ENCODE data around the gene GEMIN5. TPM values are rescaled to one million over a fixed set of nuclear protein-coding genes. Genes with fewer than 3 reads are reported as not detected.

Gene GEMIN5
- total and polyA plus RNA-seq, 2 of the 8 experiments (the other 6 are each of a cell fraction or from before 2014, with no cell fraction given): 12.8 to 47.0 TPM

DNA sequence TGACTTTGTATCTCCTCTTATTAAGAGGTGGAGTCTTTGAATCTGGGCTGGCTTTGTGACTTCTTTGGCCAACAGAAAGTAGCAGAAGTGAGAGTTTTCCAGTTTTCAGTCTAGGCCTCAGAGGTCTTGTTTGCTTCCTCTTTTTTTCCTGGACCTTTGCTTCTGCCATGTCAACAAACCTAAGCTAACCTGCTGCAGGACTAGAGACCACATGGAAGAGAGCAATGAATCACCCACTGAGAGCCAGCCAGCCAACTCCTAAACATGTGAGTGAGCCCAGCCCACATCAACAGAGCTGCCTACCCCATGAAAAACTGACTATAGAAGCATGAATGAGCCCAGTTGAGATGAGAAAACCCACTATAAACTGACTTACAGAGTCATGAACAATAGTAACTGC, 32.7 kb upstream of the GEMIN5 start:
- Histone ChIP-seq H3K4ac (replicated peaks; ENCODE audit: insufficient read length, low read depth, low read length) (no peak overlapping the region), H3K56ac (replicated peaks; ENCODE audit: insufficient read length, low read depth, low read length) (no peak overlapping the region), H2BK20ac (ENCODE audit: low read length) (no peak overlapping the region), H3K4me2 (ENCODE audit: insufficient read depth in 1 of 2, low read depth in 2 of 2, low read length in 2 of 2) (no peak overlapping the region), H2BK12ac (ENCODE audit: low read depth, low read length) (no peak overlapping the region), H4K91ac (replicated peaks; ENCODE audit: insufficient read length, low read length) (no peak overlapping the region), H3K9me3 (ENCODE audit: insufficient read depth in 2 of 2, low read depth in 1 of 2, low read length in 1 of 2) (no peaks in the 10 kb centered on the region), H3K4me1 (replicated peaks in 1 of 4; ENCODE audit: control insufficient read depth in 3 of 4, insufficient read depth in 4 of 4, low read length in 3 of 4) (no peaks in the 10 kb centered on the region), H2AK5ac (ENCODE audit: low read depth, low read length) (no peak overlapping the region), H3K14ac (ENCODE audit: insufficient read length) (no peak overlapping the region), H3K9ac (replicated peaks in 1 of 4; ENCODE audit: extremely low read depth in 1 of 4, low read depth in 3 of 4, low read length in 3 of 4) (no peak overlapping the region), H4K8ac (ENCODE audit: extremely low read depth, insufficient read depth, low read length) (no peak overlapping the region), H3K27ac (ENCODE audit: low read depth, low read length) (no peak overlapping the region), H3K36me3 (ENCODE audit: control insufficient read depth in 2 of 4, insufficient read depth in 4 of 4, low read length in 3 of 4) (peaks cover 2 to 10% (median 3%) of the 10 kb centered on the region in 4 experiments; a peak in 4 of 8 replicates), H2BK5ac (ENCODE audit: low read depth, low read length) (no peak overlapping the region), H3K27me3 (replicated peaks in 1 of 4; ENCODE audit: control insufficient read depth in 3 of 4, extremely low read depth in 1 of 4, insufficient read depth in 3 of 4, low read length in 3 of 4) (no peaks in the 10 kb centered on the region), H2AFZ (ENCODE audit: low read length) (no peak overlapping the region), H3K23ac (ENCODE audit: insufficient read length) (no peak overlapping the region), H2BK120ac (replicated peaks; ENCODE audit: low read depth, low read length) (no peak overlapping the region), H4K20me1 (replicated peaks in 1 of 2; ENCODE audit: control insufficient read depth in 1 of 2, insufficient read depth in 2 of 2, low read length in 2 of 2) (no peaks in the 10 kb centered on the region), H2BK15ac (ENCODE audit: low read length) (no peak overlapping the region), H3K79me2 (ENCODE audit: control insufficient read depth in 1 of 2, insufficient read depth in 2 of 2, low read length in 2 of 2) (no peaks in the 10 kb centered on the region), H3K18ac (ENCODE audit: extremely low read depth, low read length) (no peak overlapping the region), H3K79me1 (ENCODE audit: low read depth, low read length) (no peaks in the 10 kb centered on the region), H3K4me3 (ENCODE audit: extremely low read depth in 1 of 4, insufficient read depth in 2 of 4, low read depth in 3 of 4, low read length in 4 of 4) (no peak overlapping the region), H4K5ac (ENCODE audit: insufficient read length, low read depth, low read length) (no peak overlapping the region), H3K23me2 (ENCODE audit: low read depth, low read length) (no peaks in the 10 kb centered on the region)
- DNase-seq (ENCODE audit: low read depth in 1 of 2, low spot score in 2 of 2): no peak
- FAIRE-seq: no peak
- POLR2A ChIA-PET (ENCODE audit: partially characterized antibody): no interaction called here
- TF ChIP-seq POLR2A (IDR thresholded peaks at IDR 0.05; ENCODE audit: control extremely low read depth in 1 of 2, low read depth in 2 of 2, low read length in 2 of 2) (no peak), GABPA (IDR thresholded peaks at IDR 0.05; ENCODE audit: borderline replicate concordance, insufficient read depth, low read length) (no peak), EGR1 (IDR thresholded peaks at IDR 0.05; ENCODE audit: borderline replicate concordance, low read depth, low read length) (no peak), BACH1 (IDR thresholded peaks at IDR 0.05; ENCODE audit: low read length) (no peak), GTF2F1 (IDR thresholded peaks at IDR 0.05; ENCODE audit: borderline replicate concordance, low read depth, low read length) (no peak)
- TF ChIP-seq, protein P1, sequence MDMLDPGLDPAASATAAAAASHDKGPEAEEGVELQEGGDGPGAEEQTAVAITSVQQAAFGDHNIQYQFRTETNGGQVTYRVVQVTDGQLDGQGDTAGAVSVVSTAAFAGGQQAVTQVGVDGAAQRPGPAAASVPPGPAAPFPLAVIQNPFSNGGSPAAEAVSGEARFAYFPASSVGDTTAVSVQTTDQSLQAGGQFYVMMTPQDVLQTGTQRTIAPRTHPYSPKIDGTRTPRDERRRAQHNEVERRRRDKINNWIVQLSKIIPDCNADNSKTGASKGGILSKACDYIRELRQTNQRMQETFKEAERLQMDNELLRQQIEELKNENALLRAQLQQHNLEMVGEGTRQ (IDR thresholded peaks at IDR 0.05; ENCODE audit: low read length): no peak
- CTCF ChIA-PET (ENCODE audit: partially characterized antibody): interaction anchor here (0.8 to 18.4 kb wide), 7 partner anchors 24 to 290 kb away, joined by 3 to 471 read pairs (median 4); no protein-coding TSS in a partner anchor

All from H1 (cell line).